Activated effector memory CD4-positive, alpha-beta T cell treated with Interleukin-2 at 50 U/mL for 16 hours (primary cell): ENCODE results near the gene RIMS1.

Source experiments
- DNase-seq: peaks from one replicate; pipeline ENCODE4 v3.0.0-alpha.2; 2020

RIMS1 gene, protein sequence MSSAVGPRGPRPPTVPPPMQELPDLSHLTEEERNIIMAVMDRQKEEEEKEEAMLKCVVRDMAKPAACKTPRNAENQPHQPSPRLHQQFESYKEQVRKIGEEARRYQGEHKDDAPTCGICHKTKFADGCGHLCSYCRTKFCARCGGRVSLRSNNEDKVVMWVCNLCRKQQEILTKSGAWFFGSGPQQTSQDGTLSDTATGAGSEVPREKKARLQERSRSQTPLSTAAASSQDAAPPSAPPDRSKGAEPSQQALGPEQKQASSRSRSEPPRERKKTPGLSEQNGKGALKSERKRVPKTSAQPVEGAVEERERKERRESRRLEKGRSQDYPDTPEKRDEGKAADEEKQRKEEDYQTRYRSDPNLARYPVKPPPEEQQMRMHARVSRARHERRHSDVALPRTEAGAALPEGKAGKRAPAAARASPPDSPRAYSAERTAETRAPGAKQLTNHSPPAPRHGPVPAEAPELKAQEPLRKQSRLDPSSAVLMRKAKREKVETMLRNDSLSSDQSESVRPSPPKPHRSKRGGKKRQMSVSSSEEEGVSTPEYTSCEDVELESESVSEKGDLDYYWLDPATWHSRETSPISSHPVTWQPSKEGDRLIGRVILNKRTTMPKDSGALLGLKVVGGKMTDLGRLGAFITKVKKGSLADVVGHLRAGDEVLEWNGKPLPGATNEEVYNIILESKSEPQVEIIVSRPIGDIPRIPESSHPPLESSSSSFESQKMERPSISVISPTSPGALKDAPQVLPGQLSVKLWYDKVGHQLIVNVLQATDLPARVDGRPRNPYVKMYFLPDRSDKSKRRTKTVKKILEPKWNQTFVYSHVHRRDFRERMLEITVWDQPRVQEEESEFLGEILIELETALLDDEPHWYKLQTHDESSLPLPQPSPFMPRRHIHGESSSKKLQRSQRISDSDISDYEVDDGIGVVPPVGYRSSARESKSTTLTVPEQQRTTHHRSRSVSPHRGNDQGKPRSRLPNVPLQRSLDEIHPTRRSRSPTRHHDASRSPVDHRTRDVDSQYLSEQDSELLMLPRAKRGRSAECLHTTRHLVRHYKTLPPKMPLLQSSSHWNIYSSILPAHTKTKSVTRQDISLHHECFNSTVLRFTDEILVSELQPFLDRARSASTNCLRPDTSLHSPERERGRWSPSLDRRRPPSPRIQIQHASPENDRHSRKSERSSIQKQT (N-terminal part only)

DNA sequence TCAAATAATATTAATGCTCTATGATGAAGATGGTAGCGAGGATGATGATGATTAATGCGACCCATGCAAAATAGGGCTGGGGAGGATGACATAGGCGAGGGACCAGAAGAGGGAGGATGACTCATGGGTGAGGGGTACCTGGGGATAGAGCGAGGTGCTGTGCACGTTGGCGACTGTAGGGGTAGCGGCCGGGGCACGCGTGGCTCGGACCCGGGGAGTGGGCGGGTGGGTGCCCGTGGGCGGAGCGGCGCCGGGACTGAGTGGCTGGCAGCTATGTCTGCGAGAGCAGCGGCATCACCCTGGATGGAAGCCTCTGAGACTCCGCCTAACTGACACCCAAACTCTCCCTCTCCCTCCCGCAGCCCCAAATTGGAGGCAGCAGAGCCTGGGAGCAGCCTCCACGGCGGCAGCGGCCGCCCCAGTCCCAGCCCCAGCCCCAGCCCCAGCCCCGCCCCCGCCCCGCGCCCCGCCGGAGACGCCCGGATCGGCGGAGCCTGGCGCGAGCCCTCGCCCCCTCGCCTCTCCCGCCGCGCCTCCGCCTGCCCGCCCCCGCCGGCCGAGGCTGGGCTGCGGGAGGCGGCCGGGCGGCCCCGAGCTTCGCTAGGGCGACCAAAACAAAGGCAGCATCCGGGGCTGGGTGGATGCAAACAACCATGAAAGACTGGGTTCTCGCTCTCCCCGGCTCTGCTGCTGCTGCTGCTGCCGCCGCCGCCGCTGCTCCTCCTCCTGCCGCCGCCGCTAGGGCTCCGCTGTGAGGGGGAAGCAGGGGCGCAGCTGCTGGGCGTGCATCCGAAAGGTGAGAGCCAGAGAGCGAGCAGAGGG lies at the start of gene RIMS1:
Gene RIMS1, plus strand, starts transcription at position 367 of the 822 bp plus-strand sequence. CDS start 474 bp downstream, outside the sequence.
- DNase-seq = no peak

DNA sequence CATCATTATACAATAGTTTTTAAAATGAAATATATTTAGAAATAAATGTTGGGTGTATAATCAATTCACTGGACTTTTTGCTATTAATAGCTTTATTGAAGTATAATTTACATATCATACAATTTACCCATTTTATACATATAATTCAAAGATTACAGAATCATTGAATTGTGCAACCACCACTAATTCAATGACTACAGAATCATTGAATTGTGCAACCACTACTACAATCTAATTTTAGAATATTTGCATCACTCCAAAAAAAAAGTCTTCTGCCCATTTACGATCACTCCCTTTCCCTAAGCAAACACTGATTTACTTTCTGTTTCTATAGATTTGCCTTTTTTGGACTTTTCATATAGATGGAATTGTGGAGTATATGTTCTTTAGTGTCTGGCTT lies 35.1 kb upstream of the RIMS1 start:
- DNase-seq = no peak

DNA sequence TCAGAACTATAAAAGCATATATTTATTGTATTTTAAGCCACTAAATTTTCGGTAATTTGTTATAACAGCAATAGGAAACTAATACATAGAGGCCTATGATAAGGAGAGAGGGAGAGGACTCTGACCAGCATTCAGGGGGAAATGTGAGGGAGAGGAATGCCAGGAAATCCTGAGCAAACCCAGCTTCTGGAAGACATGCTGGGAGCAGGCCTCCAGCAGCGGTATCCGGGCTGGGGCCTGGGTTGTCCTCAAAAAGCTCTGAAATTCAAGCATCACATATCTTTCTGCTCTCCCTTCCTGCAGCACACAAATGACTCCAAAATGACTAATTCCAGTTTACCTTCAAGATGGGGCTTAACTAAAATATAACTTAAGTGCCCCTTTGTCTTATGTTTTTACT lies 33.4 kb upstream of the RIMS1 start:
- DNase-seq = no peak

DNA sequence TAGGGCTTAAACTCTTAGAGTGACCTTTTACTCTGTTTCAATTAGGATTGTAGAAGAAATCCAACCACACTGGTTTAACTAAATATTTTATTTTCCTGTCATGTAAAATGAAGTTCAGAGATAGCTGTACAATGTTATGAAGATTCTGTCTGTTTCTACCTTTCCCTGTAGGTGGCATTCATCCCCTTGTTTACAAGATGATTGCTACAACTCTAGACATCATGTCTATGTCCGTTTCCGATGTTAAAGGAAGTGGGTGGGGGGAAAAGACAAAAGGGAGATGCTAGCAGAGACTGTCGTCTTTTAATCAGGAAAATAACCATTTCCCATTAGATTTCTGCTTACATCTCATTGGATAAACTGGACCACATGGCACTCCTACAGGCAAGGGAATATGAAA lies 30.9 kb upstream of the RIMS1 start:
- DNase-seq = no peak

DNA sequence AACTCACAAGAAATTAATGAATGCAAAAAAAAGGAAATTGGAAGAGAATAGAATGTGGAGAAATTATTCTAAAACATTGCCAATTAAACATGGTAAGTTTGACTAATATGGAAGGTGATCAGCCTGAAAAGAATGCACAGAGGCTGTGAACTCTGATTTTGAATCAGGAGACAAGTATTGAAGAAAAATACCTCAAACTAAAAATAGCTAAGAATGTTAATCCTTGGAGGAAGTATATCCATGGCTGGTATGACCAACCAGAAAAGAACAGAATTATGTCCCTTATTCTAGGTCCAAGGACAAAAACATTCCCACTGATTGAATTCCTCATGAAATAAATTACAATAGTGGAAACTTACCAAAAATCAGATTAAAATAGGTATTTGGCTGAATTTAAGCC lies 7.3 kb upstream of the RIMS1 start:
- no peak for DNase-seq

DNA sequence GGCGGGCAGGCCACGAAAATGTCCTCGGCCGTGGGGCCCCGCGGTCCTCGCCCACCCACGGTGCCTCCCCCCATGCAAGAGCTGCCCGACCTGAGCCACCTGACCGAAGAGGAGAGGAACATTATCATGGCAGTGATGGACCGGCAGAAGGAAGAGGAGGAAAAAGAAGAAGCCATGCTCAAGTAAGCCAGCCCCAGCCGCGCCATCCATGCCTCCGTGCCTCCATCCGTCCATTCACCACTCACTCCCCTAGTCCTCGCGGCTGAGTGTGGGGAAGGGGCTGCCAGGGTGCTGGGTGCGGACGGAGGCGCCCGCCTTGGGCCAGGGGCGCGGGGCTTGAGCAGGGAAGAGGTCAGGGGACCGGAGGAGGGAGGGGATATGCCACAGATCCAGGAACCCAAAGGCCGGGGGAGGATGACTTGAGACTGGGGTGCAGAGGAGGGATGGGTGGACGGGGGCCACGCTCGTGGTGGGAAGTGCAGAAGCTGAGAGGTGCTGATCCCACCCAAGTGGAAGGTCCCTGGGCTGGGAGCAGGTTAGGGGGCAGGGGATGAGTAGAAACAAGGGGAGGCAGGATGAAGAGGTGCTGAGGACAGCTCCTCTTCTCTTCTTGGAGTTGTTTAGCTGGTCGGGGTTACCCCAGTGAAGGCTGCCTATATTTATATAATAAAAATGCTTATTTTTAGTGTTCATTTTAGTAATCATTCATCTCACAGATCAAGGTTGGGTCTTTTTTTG lies 825 bp downstream of the RIMS1 start:
- DNase-seq = no peak

DNA sequence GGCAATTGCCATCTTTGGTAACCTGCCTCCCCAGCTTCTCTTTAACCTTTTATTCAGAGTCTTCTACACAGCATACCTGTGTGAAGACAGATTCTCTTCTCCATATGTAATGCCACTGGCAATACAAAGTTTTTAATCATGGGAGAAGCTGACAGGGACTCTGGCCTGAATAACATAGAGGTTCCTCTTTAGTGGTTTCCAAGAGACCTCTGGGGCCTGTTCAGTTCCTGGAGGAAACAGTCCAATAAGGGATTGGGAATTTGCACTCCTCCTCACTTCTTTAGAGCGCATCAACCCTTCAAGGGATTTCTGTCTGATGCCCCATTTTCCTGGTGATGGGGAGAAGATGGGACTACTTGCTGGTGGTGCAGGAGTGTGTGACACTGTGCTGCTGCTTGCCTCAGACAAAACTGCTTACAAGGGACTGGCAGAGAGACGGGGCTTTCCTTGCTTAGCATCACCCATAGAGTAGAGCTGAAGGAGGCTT lies 1.4 kb downstream of the RIMS1 start:
- DNase-seq = no peak

DNA sequence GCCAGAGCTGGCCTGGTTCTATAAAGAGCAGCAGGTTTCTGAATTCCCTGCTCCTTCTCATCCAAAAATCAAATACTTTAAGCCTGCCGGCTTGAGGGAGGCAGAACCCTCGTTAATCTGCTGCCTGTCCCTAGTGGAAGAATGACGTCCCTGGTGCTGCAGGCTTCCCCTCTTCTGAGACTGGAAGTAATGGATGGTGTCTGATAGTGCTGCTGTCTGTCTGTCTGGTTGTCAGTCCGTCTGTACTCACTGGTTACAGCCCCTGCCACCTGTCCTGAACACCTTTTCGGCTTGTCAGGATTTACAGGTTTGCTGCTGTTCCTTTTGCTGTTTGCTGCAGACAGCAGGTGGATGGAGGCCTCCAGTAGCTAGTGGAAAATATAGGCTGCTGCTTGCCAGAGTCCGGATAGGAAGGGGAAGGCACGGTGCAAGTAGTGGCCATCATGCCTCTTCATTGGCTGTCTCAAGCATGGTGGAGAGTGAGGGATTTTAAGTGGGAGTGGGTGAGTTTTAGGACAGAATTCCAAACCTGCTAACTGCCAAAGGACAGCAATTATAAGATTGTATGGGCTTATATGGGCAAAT lies 2.5 kb downstream of the RIMS1 start:
- DNase-seq = no peak

DNA sequence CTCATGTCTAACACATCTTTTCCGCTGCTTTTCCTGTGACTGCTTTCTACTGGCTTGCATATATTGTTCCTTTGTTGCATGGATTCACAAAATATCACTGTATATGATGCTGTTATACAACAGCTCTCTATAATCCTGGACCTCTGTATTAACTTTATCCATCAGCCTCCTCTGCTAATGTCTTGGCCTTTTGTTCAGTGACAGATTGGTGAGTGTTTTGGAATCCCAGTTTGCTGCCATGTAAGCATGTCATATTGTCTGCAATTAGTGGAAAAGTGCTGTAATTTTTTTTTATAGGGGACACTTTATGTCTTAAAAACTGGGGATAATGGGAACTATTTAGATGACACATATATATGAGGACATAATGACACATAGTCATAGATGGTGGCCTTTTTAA lies 3.0 kb downstream of the RIMS1 start:
- no peak for DNase-seq

DNA sequence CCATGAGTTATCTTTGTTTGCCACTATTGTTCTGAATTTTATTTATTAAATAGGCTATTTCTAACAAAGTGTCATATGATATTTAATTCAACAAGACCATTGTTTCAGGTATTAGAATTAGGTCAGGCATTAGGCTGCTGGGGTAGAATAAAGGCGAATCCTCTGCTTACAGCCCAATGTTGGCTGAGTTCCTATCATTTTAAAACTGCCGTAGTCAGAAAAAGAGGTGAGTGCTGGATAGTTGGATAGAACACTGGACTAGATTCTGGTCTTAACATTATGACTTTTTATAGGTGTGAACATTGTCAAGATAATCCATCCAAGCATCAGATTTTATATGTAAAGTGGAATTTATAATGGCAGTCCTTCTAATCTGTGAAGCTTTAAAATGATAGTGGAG lies 6.3 kb downstream of the RIMS1 start:
- DNase-seq = no peak

DNA sequence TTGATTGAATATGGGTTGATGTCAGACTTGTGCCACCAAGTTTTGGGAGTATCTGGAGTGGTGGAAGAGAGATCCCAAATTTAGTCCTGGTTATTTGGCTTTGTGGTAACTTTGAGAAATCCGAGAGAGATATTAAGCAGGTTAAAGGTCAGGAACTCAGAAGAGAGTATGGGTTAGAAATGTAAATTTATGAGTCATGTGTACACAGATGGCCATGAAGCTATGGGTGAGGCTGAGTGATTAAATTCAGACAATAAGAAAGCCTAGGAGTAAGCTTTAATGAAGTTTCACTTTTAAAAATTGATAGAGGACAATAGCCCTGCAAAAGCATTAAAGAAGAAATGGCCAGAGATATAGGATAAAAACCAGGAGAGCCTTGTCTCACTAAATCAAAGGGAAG lies 14.3 kb downstream of the RIMS1 start:
- no peak for DNase-seq

DNA sequence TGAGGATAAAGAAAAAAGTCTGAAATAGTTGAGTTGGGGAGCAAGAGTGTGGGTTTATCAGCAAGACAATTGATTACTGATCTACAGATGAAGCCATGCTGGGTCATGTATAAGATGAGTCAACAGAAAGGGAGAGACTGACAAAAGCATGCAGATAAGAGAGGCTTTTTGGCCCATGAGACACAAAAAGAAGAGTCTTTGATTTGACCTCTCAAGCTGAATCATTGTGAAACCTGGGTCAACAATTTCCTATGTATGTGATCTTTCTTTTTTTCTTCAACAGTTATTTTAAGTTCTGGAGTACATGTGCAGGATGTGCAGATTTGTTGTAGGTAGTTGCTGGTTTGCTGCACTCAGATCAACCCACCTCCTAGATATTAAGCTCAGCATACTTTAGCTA lies 15.9 kb downstream of the RIMS1 start:
- DNase-seq = no peak

DNA sequence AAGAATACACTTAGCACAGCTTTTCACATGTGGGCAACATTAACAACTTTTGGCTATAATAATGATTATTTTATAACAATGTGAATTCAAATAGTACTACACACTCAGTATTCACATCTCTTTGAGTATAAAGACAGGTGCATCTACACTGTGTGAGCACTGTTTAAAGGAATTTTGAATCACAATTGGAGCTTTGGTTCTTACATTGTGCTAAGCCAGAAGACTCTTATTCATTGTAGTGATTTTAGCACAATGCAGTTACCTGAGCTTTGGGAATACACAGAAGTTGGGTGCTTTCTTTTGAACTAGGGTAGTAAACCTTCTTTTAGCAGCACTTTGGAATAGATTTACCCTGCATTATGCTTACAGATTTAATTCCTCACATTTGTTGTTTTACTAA lies 20.5 kb downstream of the RIMS1 start:
- no peak for DNase-seq

DNA sequence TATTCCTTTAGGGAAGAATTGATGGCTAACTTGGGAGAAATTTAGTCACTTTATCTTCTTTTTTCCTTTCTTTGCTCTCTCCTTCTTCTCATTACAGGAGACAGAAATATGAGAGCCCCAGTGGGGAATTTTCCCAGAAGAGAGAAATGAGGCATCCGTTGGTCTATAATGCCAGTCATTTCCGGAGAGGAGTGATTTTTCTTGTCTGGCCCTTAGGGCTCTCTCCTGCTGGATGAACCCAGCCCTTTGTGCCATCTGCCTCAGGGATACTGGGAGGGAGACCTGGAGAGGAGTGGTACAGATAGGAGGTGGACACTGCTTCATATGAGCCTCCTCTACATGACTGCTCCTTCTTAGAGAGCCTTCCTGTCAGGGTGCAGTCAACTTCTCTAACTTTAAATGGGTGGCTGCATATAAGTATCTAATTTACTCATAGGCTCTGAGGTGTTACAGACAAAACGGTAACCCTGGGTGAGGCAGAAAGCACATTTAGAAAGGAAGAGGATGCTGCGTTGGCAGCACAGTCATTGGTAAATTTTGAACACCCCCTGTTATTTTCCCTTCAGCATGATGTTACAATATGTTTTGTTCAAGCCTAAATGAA lies 21.9 kb downstream of the RIMS1 start:
- no peak for DNase-seq

DNA sequence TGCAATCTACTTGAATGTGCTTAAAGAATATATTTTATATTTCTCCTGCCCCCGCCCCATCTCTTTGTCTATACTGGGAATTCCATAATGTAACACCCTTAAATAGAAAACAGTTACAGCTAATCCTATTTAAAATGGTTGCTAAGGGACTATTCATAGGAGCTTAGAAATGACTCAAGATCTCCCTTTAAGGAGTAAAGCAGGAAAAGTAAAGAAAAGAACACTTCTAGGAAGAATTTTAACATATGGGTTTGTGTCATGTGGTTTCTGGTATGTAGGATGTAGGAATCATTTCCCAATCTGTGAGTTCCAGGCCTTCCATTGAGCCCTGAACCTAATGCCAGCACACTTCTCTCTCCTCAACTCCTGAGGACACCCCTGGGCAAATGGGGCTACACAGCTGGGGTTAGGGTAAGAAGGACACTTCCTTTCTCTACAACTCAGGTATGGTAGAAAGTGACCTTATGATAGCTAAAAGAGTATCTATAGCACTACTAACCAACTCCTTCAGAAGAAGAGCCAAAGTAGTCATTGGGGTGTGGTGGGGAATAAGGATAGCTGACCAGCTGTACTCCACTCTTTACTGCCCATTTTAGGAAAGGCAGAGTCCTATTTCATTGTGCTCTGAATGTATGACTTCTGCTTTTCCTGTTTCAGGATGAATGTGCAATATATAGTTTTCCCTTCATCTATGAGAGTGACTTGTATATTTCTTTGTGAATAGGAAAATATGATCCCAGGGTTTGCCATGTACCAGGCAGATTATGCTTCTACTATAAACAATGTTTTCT lies 27.3 kb downstream of the RIMS1 start:
- DNase-seq = no peak

DNA sequence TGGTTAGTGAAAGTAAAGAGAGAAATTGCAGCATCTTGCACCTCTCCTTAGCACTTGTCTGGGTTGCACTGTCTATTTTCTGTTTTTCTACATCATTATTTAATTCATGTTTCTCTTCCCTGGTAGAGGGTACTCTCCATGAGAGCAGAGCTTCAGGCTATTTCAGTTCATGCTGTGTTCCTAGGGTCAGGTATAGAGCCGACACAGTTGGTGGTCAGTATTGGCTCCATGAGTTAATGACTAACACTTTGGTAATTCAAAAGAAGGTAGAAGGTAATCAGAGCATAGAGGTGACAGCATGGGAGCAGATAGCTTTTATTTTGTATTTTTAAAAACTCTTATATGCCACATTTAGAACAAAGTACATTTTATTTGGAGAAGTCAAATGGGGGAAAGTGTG lies 42.7 kb downstream of the RIMS1 start:
- no peak for DNase-seq

DNA sequence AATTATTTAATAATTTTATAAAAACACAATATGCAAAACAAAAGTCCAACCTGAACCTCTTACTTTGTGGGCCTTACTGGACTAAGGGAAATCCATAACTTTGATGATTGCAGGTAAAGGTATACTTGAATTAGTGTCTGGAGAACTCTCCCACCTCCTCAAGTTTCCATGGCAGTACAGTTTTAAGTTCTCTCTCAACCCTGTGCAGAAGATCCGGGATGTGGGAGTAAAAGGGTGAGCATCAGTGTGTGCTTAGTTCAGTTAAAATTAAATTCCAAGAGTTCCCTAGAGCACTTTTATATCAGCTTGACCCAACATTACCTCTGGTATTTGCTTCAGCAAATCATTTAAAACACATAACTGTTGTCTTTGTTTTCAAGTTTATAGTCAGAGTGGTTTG lies 47.5 kb downstream of the RIMS1 start:
- DNase-seq = no peak

DNA sequence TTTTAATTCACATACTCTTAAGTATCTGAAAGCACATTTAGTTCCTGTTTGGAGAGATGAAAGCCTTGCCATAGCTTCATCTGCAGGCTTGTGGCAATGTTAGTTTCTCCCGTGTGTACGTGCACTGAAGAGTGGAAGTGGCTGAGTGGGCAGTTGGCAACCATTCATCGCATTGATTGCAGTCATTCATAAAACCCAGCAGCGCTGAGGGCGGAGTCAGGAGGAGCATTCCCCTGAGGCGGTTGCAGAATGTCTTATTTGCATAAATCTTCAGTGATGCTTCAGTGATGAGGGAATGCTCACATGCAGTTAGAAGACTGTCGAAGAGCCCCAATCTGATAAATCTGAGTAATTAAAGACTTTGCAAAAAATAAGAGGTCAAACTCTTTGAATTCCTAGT lies 79.1 kb downstream of the RIMS1 start:
- no peak for DNase-seq

DNA sequence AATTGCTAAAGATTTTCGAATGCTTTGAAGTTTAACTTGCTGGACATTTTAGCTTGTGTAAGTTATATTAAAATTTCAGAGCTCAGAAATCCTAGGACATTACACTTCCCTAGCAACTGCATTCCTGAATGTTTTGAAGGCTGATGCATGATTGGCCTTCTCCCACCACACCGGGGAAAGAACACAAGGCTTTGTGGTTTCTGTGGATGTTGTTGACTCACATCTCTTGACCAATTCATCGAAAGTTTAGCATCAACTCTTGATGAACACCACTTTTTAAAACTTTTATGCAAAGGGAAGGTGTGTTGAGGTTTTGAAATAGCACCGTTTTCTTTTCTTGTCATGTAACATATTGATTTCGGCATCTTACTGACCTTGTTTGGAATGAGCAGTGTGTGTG lies 81.1 kb downstream of the RIMS1 start:
- no peak for DNase-seq

DNA sequence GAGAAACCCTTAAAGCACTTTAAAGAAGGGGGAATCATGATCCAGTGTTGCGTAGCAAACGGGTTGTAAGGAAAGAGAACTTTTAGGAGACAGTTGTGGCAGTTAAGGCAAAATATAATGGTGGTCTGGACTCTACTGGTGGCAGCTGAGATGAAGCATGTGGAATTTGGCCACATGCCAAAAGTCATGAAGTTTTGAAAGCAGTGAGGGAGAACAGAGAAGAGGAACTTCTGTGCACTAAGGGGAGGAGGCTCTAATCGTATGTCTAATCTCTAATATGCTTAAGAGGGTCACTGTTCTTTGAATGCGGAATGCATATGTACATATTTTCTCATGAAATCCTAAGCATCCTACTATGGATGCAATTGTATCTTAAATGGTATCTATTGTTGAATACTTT lies 91.5 kb downstream of the RIMS1 start:
- no peak for DNase-seq
